CD14-positive monocyte (primary cell): Measurements from ENCODE around the gene FAM107B. TPM values are rescaled to one million over a fixed set of nuclear protein-coding genes. Genes with fewer than 3 reads are reported as not detected.

Experiments used
- DNase-seq, 3 donors: peaks; one replicate each; pipeline ENCODE4 v3.0.0-alpha.2; 2011 to 2022
- H2AFZ ChIP-seq: 2 replicates; pipeline ENCODE4 v1.6.0; 2012; ENCODE audit warnings: mild to moderate bottlenecking, low read depth, low read length, inconsistent platforms; ENCODE audit not compliant: insufficient read depth, poor library complexity, severe bottlenecking
- H3K27ac ChIP-seq, 2 donors: 1 replicate in 1 of 2; 2 replicates in 1 of 2; pipeline ENCODE4 v1.5.1; 2012 to 2013; ENCODE audit warnings: low read length in 2 of 2, control low read depth in 1 of 2, inconsistent platforms in 1 of 2, low read depth in 1 of 2, mild to moderate bottlenecking in 1 of 2
- H3K27me3 ChIP-seq, 2 donors: one replicate each; pipeline versions ENCODE4 v1.6.0 to v1.6.1; 2011 to 2013; ENCODE audit warnings: low read length in 2 of 2; ENCODE audit not compliant: control insufficient read depth in 2 of 2, insufficient read depth in 2 of 2
- H3K36me3 ChIP-seq, 2 donors: replicated peaks in 1 of 2; 1 replicate in 1 of 2; 2 replicates in 1 of 2; pipeline versions ENCODE4 v1.5.1 to v1.6.1; 2012 to 2013; ENCODE audit warnings: low read length in 2 of 2, control low read depth in 1 of 2, inconsistent platforms in 1 of 2, mild to moderate bottlenecking in 1 of 2; ENCODE audit not compliant: insufficient read depth in 2 of 2, control insufficient read depth in 1 of 2
- H3K4me1 ChIP-seq, 2 donors: 1 replicate in 1 of 2; 2 replicates in 1 of 2; pipeline versions ENCODE4 v1.5.1 to v1.6.1; 2012 to 2013; ENCODE audit warnings: low read length in 2 of 2, control low read depth in 1 of 2, inconsistent platforms in 1 of 2, mild to moderate bottlenecking in 1 of 2, moderate library complexity in 1 of 2; ENCODE audit not compliant: insufficient read depth in 2 of 2, control insufficient read depth in 1 of 2
- H3K4me2 ChIP-seq: replicated peaks from 2 replicates; pipeline ENCODE3; 2012; ENCODE audit warnings: low read length, moderate library complexity, mild to moderate bottlenecking; ENCODE audit not compliant: poor library complexity, severe bottlenecking; ENCODE audit errors: extremely low read depth
- H3K4me3 ChIP-seq, 3 experiments: fragments of 200-600 bp in 1 of 3; sonication (generic) in 1 of 3; replicated peaks in 1 of 3; 1 replicate in 2 of 3; 2 replicates in 1 of 3; pipeline ENCODE4 v1.5.1; 2011 to 2013; ENCODE audit warnings: low read length in 3 of 3, mild to moderate bottlenecking in 3 of 3, control low read depth in 2 of 3, low read depth in 2 of 3, inconsistent platforms in 1 of 3, moderate library complexity in 1 of 3
- H3K79me2 ChIP-seq: 2 replicates; pipeline ENCODE4 v1.6.0; 2012; ENCODE audit warnings: mild to moderate bottlenecking, control low read depth, inconsistent platforms, low read length, moderate library complexity; ENCODE audit not compliant: insufficient read depth
- H3K9ac ChIP-seq: 2 replicates; pipeline ENCODE4 v1.6.0; 2017; ENCODE audit warnings: low read length, mild to moderate bottlenecking; ENCODE audit not compliant: insufficient read depth, poor library complexity, severe bottlenecking
- H3K9me3 ChIP-seq, 2 donors: replicated peaks in 1 of 2; 1 replicate in 1 of 2; 2 replicates in 1 of 2; pipeline versions ENCODE4 v1.5.1 to v1.6.1; 2012 to 2013; ENCODE audit warnings: low read length in 2 of 2, control low read depth in 1 of 2; ENCODE audit not compliant: control insufficient read depth in 1 of 2, insufficient read depth in 1 of 2
- H4K20me1 ChIP-seq: 2 replicates; pipeline ENCODE4 v1.6.0; 2012; ENCODE audit warnings: mild to moderate bottlenecking, low read length, control low read depth, moderate library complexity; ENCODE audit not compliant: insufficient read depth
- H3K27ac Mint-ChIP-seq, 7 donors: one replicate each; pipeline ENCODE4 v1.8.0; 2020; ENCODE audit warnings: mild to moderate bottlenecking in 7 of 7, mixed read lengths in 7 of 7, moderate library complexity in 6 of 7, inconsistent platforms in 2 of 7
- H3K27me3 Mint-ChIP-seq, 3 donors: one replicate each; pipeline ENCODE4 v1.8.0; 2021 to 2022; ENCODE audit warnings: low read depth in 3 of 3, mild to moderate bottlenecking in 3 of 3, mixed read lengths in 3 of 3, moderate library complexity in 3 of 3, inconsistent platforms in 1 of 3
- H3K36me3 Mint-ChIP-seq, 2 donors: one replicate each; pipeline ENCODE4 v1.8.0; 2020; ENCODE audit warnings: mixed read lengths in 2 of 2, inconsistent platforms in 1 of 2, mild to moderate bottlenecking in 1 of 2
- H3K4me1 Mint-ChIP-seq: one replicate; pipeline ENCODE4 v1.8.0; 2020; ENCODE audit warnings: mild to moderate bottlenecking, mixed read lengths
- H3K4me3 Mint-ChIP-seq, 2 donors: one replicate each; pipeline ENCODE4 v1.8.0; 2020; ENCODE audit warnings: mild to moderate bottlenecking in 2 of 2, mixed read lengths in 2 of 2, moderate library complexity in 1 of 2
- H3K9me3 Mint-ChIP-seq, 7 donors: one replicate each; pipeline ENCODE4 v1.8.0; 2020 to 2022; ENCODE audit warnings: mixed read lengths in 7 of 7, mild to moderate bottlenecking in 6 of 7, moderate library complexity in 6 of 7, inconsistent platforms in 2 of 7
- WGBS: methylation state at CpG from one replicate; pipeline ENCODE4 v1.1.5; 2013; ENCODE audit warnings: missing lambda C conversion rate; ENCODE audit not compliant: insufficient coverage; 5-methylcytosine and 5-hydroxymethylcytosine counted together
- intact Hi-C, 2 donors: fragments of 100-400 bp; cut with micrococcal nuclease; formaldehyde crosslinking; loops; one replicate each; pipeline versions ENCODE4 v1.15.0 to v1.15.1; 2023
- polyA plus RNA-seq, 3 donors: library from polyadenylated mRNA; depleted of rRNA in 1 of 3; unstranded in 2 of 3; stranded (reverse) in 1 of 3; fragments of 300-500 nt in 2 of 3; fragments of >200 nt in 1 of 3; fragmentation: Illumina TruSeq in 2 of 3; gene quantifications; 1 replicate in 2 of 3; 2 replicates in 1 of 3; pipeline ENCODE4 v1.2.3, GENCODE V29; 2012 to 2021
- TF ChIP-seq, protein P1 (sequence below): fragments of 200-600 bp; IDR thresholded peaks from one replicate; pipeline ENCODE4 v1.8.0; 2022; ENCODE audit warnings: antibody characterized with exemption, mild to moderate bottlenecking

Gene FAM107B
- polyA plus RNA-seq, 3 donors, result 27.2 to 68.5 (median 28.4) TPM

DNA sequence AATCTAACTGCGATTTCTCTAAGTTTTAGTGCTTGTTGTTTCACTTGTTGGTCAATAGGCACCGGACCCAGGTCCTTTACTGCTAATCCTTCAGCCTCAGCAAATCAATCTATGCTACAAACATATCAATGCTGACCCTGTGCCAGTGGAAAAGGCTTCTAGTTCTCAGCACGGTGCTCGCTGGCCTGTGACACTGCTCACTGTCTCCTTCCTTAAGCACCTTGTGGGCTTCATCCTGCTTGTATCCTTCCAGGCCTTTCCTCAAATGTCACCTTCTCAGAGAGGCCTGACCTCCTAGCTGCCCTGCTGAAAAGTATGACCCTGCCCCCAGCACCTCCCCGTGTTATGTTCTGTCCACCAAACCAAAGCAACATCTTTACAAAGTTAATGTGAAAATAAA, 242.7 kb downstream of the FAM107B start:
- no peak overlapping the region for H2AFZ ChIP-seq
- Mint-ChIP-seq H3K9me3 (no peaks in the 10 kb centered on the region), H3K27ac (peak overlapping the region in 5 of 7 donors; percentile 4 to 82 (median 70)), H3K27me3 (no peaks in the 10 kb centered on the region), H3K36me3 (peaks cover 61 to 77% of the 10 kb centered on the region in 2 donors), H3K4me1 (peaks cover under 1% of the 10 kb centered on the region), H3K4me3 (no peak overlapping the region)
- H3K27ac ChIP-seq, result peak overlapping the region in 1 of 2 donors; percentile 62
- TF ChIP-seq, protein P1, sequence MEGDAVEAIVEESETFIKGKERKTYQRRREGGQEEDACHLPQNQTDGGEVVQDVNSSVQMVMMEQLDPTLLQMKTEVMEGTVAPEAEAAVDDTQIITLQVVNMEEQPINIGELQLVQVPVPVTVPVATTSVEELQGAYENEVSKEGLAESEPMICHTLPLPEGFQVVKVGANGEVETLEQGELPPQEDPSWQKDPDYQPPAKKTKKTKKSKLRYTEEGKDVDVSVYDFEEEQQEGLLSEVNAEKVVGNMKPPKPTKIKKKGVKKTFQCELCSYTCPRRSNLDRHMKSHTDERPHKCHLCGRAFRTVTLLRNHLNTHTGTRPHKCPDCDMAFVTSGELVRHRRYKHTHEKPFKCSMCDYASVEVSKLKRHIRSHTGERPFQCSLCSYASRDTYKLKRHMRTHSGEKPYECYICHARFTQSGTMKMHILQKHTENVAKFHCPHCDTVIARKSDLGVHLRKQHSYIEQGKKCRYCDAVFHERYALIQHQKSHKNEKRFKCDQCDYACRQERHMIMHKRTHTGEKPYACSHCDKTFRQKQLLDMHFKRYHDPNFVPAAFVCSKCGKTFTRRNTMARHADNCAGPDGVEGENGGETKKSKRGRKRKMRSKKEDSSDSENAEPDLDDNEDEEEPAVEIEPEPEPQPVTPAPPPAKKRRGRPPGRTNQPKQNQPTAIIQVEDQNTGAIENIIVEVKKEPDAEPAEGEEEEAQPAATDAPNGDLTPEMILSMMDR, result no peak
- no peak overlapping the region for H3K4me3 ChIP-seq
- H3K27me3 ChIP-seq, result no peaks in the 10 kb centered on the region
- 98% methylated on average over 4 of the region's 5 CpGs for WGBS
- intact Hi-C loops, result loop anchor here (10.0 kb wide), 1 partner anchor 293 kb away; no protein-coding TSS in a partner anchor
- no peak overlapping the region for H3K9ac ChIP-seq
- peaks cover under 1 to 2% of the 10 kb centered on the region in 2 donors for H3K4me1 ChIP-seq
- peaks cover 55 to 97% of the 10 kb centered on the region in 2 donors for H3K36me3 ChIP-seq
- no peak overlapping the region for H3K4me2 ChIP-seq
- no peak for DNase-seq
- H4K20me1 ChIP-seq, result peaks cover 92% of the 10 kb centered on the region
- peaks cover 100% of the 10 kb centered on the region for H3K79me2 ChIP-seq
- no peaks in the 10 kb centered on the region for H3K9me3 ChIP-seq

DNA sequence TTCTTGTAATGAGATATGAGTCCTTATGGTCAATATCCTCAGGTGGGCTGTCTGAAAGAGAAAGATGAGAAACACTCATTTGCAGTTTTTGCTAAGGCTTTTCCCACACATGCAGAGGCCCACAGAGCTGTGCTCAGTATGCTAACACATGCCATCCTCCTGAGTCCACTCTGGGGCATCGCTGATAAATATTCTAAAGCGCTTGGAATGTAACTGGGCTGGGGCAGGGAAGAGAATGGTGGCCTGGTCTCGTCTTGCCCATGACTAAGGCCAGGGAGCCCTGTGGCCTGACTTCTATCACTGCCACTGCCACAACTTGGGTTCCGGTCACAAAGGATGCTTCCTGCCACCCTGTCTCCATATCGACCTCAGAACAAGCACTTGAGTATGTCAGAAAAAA, 244.2 kb downstream of the FAM107B start:
- H3K9me3 Mint-ChIP-seq, result no peaks in the 10 kb centered on the region
- peaks cover 99% of the 10 kb centered on the region for H3K79me2 ChIP-seq
- peaks cover 90% of the 10 kb centered on the region for H4K20me1 ChIP-seq
- no peak overlapping the region for H3K4me3 ChIP-seq
- H3K27me3 Mint-ChIP-seq, result no peaks in the 10 kb centered on the region
- H3K36me3 Mint-ChIP-seq, result peaks cover 68 to 86% of the 10 kb centered on the region in 2 donors
- H3K27ac Mint-ChIP-seq, result peak overlapping the region in 4 of 7 donors; percentile 1 to 70 (median 52)
- 92% methylated on average over 4 of the region's 5 CpGs for WGBS
- no peak overlapping the region for H3K4me2 ChIP-seq
- H2AFZ ChIP-seq, result no peak overlapping the region
- H3K9ac ChIP-seq, result no peak overlapping the region
- intact Hi-C loops, result loop anchor here (10.0 kb wide), 1 partner anchor 294 kb away; no protein-coding TSS in a partner anchor
- TF ChIP-seq, protein P1, result no peak
- peaks cover 64 to 98% of the 10 kb centered on the region in 2 donors for H3K36me3 ChIP-seq
- H3K4me1 Mint-ChIP-seq, result no peaks in the 10 kb centered on the region
- H3K4me1 ChIP-seq, result no peaks in the 10 kb centered on the region
- no peak for DNase-seq
- H3K4me3 Mint-ChIP-seq, result no peak overlapping the region
- H3K9me3 ChIP-seq, result no peaks in the 10 kb centered on the region
- peak overlapping the region in 1 of 2 donors; percentile 37 for H3K27ac ChIP-seq
- H3K27me3 ChIP-seq, result no peaks in the 10 kb centered on the region
